B cell (primary cell): ENCODE measurements around the gene HPRT1. TPM values are rescaled to one million over a fixed set of nuclear protein-coding genes. Genes with fewer than 3 reads are reported as not detected.

Experiments
- ATAC-seq: fragments of 200-7000 bp; cut with Tn5 transposase; one replicate; pipeline ENCODE4 v1.10.0; 2021; ENCODE audit warnings: low read depth, mild to moderate bottlenecking, moderate number of reproducible peaks, moderate library complexity
- CTCF ChIA-PET: fragments of 350-600 bp; sonication (Branson Sonifier 250); formaldehyde crosslinking; loops from one replicate; lab custom pipeline; 2021; ENCODE audit warnings: antibody characterized with exemption, inconsistent platforms; lab: Charles Lee
- POLR2A ChIA-PET: fragments of 350-600 bp; sonication (Branson Sonifier 250); formaldehyde crosslinking; loops from one replicate; lab custom pipeline; 2021; ENCODE audit warnings: antibody characterized with exemption; lab: Charles Lee
- DNase-seq: peaks from one replicate; pipeline ENCODE4 v3.0.0; 2013
- H2AFZ ChIP-seq: 2 replicates; pipeline ENCODE4 v1.6.1; 2012; ENCODE audit warnings: mild to moderate bottlenecking, low read depth, low read length; ENCODE audit not compliant: insufficient read depth, poor library complexity, severe bottlenecking
- H3K27ac ChIP-seq, 2 donors: 1 replicate in 1 of 2; 2 replicates in 1 of 2; pipeline ENCODE4 v1.5.1; 2012 to 2013; ENCODE audit warnings: low read length in 2 of 2, mild to moderate bottlenecking in 2 of 2, moderate library complexity in 1 of 2
- H3K27me3 ChIP-seq, 4 experiments: fragments of 200-600 bp in 1 of 4; sonication (generic) in 1 of 4; replicated peaks in 1 of 4; 1 replicate in 2 of 4; 2 replicates in 2 of 4; pipeline versions ENCODE4 v1.6.1 to v1.7.0; 2013 to 2016; ENCODE audit warnings: low read length in 3 of 4, mild to moderate bottlenecking in 2 of 4, mixed read lengths in 1 of 4, moderate library complexity in 1 of 4; ENCODE audit not compliant: insufficient read depth in 4 of 4, control insufficient read depth in 3 of 4; ENCODE audit errors: control extremely low read depth in 1 of 4
- H3K36me3 ChIP-seq, 2 experiments: replicated peaks in 1 of 2; 1 replicate in 1 of 2; 2 replicates in 1 of 2; pipeline versions ENCODE4 v1.6.1 to v1.7.1; 2013; ENCODE audit warnings: low read length in 1 of 2; ENCODE audit not compliant: insufficient read depth in 2 of 2, control insufficient read depth in 1 of 2; ENCODE audit errors: control extremely low read depth in 1 of 2, extremely low read depth in 1 of 2
- H3K4me1 ChIP-seq, 2 donors: fragments of 200-600 bp in 1 of 2; sonication (generic) in 1 of 2; 1 replicate in 1 of 2; 2 replicates in 1 of 2; pipeline versions ENCODE4 v1.5.1 to v1.6.1; 2013 to 2017; ENCODE audit warnings: low read length in 2 of 2; ENCODE audit not compliant: control insufficient read depth in 2 of 2, insufficient read depth in 2 of 2
- H3K4me2 ChIP-seq: replicated peaks from 2 replicates; pipeline ENCODE3; 2012; ENCODE audit warnings: mild to moderate bottlenecking, low read depth, low read length; ENCODE audit not compliant: poor library complexity, severe bottlenecking
- H3K4me3 ChIP-seq, 5 experiments: fragments of 200-600 bp in 1 of 5; sonication (generic) in 1 of 5; 1 replicate in 3 of 5; 2 replicates in 2 of 5; pipeline versions ENCODE4 v1.5.1 to v1.7.0; 2011 to 2016; ENCODE audit warnings: low read length in 4 of 5, mild to moderate bottlenecking in 4 of 5, low read depth in 2 of 5, control low read depth in 1 of 5, moderate library complexity in 1 of 5; ENCODE audit not compliant: insufficient read depth in 1 of 5; ENCODE audit errors: control extremely low read depth in 1 of 5, extremely low read depth in 1 of 5
- H3K79me2 ChIP-seq: fragments of 200-600 bp; sonication (generic); one replicate; pipeline ENCODE4 v1.6.0; 2016; ENCODE audit warnings: low read length; ENCODE audit not compliant: control insufficient read depth, insufficient read depth
- H3K9ac ChIP-seq: fragments of 200-600 bp; sonication (generic); 2 replicates; pipeline ENCODE4 v1.6.1; 2017; ENCODE audit warnings: mild to moderate bottlenecking, low read length, moderate library complexity
- H3K9me3 ChIP-seq, 3 donors: one replicate each; pipeline versions ENCODE4 v1.6.1 to v1.7.1; 2013; ENCODE audit warnings: low read length in 2 of 3; ENCODE audit not compliant: control insufficient read depth in 2 of 3, insufficient read depth in 1 of 3; ENCODE audit errors: control extremely low read depth in 1 of 3
- H4K20me1 ChIP-seq: 2 replicates; pipeline ENCODE4 v1.6.0; 2012; ENCODE audit warnings: mild to moderate bottlenecking, low read length; ENCODE audit not compliant: insufficient read depth, control insufficient read depth, poor library complexity, severe bottlenecking
- H3K27ac Mint-ChIP-seq: one replicate; pipeline ENCODE4 v1.8.0; 2021; ENCODE audit warnings: mixed read lengths
- H3K27me3 Mint-ChIP-seq: one replicate; pipeline ENCODE4 v1.8.0; 2021; ENCODE audit warnings: mixed read lengths
- H3K4me1 Mint-ChIP-seq: one replicate; pipeline ENCODE4 v1.8.0; 2021; ENCODE audit warnings: mixed read lengths
- H3K4me3 Mint-ChIP-seq: one replicate; pipeline ENCODE4 v1.8.0; 2021; ENCODE audit warnings: mixed read lengths
- H3K9me3 Mint-ChIP-seq: one replicate; pipeline ENCODE4 v1.8.0; 2022; ENCODE audit warnings: mixed read lengths; ENCODE audit not compliant: insufficient read depth
- EZH2 ChIP-seq: IDR thresholded peaks from 2 replicates; pipeline ENCODE4 v1.6.1; 2012; ENCODE audit warnings: borderline replicate concordance, low read depth, mild to moderate bottlenecking, moderate library complexity, low read length; ENCODE audit not compliant: insufficient read depth, poor library complexity, severe bottlenecking
- WGBS: methylation state at CpG from one replicate; pipeline ENCODE4 v1.1.5; 2013; ENCODE audit warnings: missing lambda C conversion rate; ENCODE audit not compliant: insufficient coverage; 5-methylcytosine and 5-hydroxymethylcytosine counted together
- intact Hi-C: fragments of 100-400 bp; cut with micrococcal nuclease; formaldehyde crosslinking; loops from one replicate; pipeline ENCODE4 v1.10.0; 2022
- polyA plus RNA-seq: library from polyadenylated mRNA; depleted of rRNA; stranded (reverse); fragments of >200 nt; gene quantifications from 2 replicates; pipeline ENCODE4 v1.2.3, GENCODE V29; 2012
- total RNA-seq, 2 donors: library from RNA; stranded (reverse); fragments of 120-200 nt in 1 of 2; gene quantifications; 1 replicate in 1 of 2; 2 replicates in 1 of 2; pipeline versions ENCODE4 v1.2.3 to v1.2.4, GENCODE V29; 2013 to 2022
- TF ChIP-seq, protein P1 (sequence below): fragments of 200-600 bp; IDR thresholded peaks from one replicate; pipeline ENCODE4 v1.8.0; 2022; ENCODE audit warnings: antibody characterized with exemption, mild to moderate bottlenecking

HPRT1 gene
- total and polyA plus RNA-seq, 2 donors (not counting 1 experiment from before 2014, with no cell fraction given): 6.6 to 19.5 TPM

DNA sequence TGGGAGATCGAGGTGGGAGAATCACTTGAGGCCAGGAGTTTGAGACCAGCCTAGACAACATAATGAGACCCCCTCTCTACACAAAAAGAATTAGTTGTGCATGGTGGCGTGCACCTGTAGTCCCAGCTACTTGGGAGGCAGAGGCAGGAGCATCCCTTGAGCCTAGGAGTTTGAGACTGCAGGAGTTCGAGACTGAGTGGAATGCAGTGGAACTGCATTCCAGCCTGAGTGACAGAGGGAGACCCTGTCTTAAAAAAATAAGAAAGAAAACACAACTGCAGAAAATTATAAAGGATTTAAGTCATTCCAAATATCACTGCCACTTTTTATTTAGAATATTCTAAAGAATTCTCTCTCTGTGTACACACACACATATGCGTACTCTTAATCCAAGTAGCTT lies 18.4 kb downstream of the HPRT1 start:
- no peak for DNase-seq
- POLR2A ChIA-PET: no interaction called here
- Histone ChIP-seq H3K27me3 (no peaks in the 10 kb centered on the region), H3K36me3 (no peaks in the 10 kb centered on the region), H3K4me3 (no peak overlapping the region), H3K4me2 (no peak overlapping the region), H3K9me3 (no peaks in the 10 kb centered on the region), H3K79me2 (no peaks in the 10 kb centered on the region), H3K4me1 (no peaks in the 10 kb centered on the region), H3K27ac (no peak overlapping the region), H2AFZ (no peak overlapping the region), H3K9ac (no peak overlapping the region), H4K20me1 (no peaks in the 10 kb centered on the region)
- no peak for ATAC-seq
- no peaks in the 10 kb centered on the region for H3K4me1 Mint-ChIP-seq
- H3K27me3 Mint-ChIP-seq: no peaks in the 10 kb centered on the region
- no CpG with 5 or more reads among the region's 4 CpGs for WGBS
- TF ChIP-seq, protein P1, sequence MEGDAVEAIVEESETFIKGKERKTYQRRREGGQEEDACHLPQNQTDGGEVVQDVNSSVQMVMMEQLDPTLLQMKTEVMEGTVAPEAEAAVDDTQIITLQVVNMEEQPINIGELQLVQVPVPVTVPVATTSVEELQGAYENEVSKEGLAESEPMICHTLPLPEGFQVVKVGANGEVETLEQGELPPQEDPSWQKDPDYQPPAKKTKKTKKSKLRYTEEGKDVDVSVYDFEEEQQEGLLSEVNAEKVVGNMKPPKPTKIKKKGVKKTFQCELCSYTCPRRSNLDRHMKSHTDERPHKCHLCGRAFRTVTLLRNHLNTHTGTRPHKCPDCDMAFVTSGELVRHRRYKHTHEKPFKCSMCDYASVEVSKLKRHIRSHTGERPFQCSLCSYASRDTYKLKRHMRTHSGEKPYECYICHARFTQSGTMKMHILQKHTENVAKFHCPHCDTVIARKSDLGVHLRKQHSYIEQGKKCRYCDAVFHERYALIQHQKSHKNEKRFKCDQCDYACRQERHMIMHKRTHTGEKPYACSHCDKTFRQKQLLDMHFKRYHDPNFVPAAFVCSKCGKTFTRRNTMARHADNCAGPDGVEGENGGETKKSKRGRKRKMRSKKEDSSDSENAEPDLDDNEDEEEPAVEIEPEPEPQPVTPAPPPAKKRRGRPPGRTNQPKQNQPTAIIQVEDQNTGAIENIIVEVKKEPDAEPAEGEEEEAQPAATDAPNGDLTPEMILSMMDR: no peak
- TF ChIP-seq EZH2: no peak
- H3K4me3 Mint-ChIP-seq: no peak overlapping the region
- no peak overlapping the region for H3K27ac Mint-ChIP-seq
- no peaks in the 10 kb centered on the region for H3K9me3 Mint-ChIP-seq
- CTCF ChIA-PET: no interaction called here
- intact Hi-C loops: no loop called here

DNA sequence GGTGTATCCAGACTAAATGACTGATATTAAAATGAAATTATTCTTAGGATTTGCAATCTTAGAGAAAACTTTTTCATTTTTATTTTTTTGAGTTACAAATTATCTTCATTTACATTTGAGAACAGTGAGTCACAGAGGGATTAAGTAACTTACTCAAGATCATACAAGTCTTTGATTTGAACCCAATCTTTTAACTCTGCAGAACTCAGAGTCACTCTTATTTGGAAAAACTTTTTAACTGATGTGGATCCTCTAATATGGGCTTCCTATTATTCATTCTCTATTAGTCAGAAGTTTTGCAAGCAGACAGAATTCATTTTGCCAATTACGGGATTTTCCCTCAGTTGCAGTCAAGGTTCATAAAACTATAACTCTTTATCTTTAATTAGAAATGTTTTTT lies 20.1 kb downstream of the HPRT1 start:
- Mint-ChIP-seq H3K4me3 (no peak overlapping the region), H3K4me1 (no peaks in the 10 kb centered on the region), H3K9me3 (no peaks in the 10 kb centered on the region), H3K27ac (no peak overlapping the region), H3K27me3 (no peaks in the 10 kb centered on the region)
- H2AFZ ChIP-seq: no peak overlapping the region
- H3K79me2 ChIP-seq: no peaks in the 10 kb centered on the region
- intact Hi-C loops: no loop called here
- no peaks in the 10 kb centered on the region for H3K9me3 ChIP-seq
- DNase-seq (no peak), ATAC-seq (no peak)
- H3K27me3 ChIP-seq: no peaks in the 10 kb centered on the region
- H3K4me2 ChIP-seq: no peak overlapping the region
- H3K4me1 ChIP-seq: no peaks in the 10 kb centered on the region
- H3K9ac ChIP-seq: no peak overlapping the region
- H3K27ac ChIP-seq: no peak overlapping the region
- no CpG with 5 or more reads among the region's 1 CpG for WGBS
- no peaks in the 10 kb centered on the region for H3K36me3 ChIP-seq
- no peak overlapping the region for H3K4me3 ChIP-seq
- TF ChIP-seq, protein P1: no peak
- no peak for TF ChIP-seq EZH2
- H4K20me1 ChIP-seq: no peaks in the 10 kb centered on the region
- POLR2A ChIA-PET: no interaction called here
- CTCF ChIA-PET: no interaction called here
